ENCODE data around the gene MSH3.
A peak's percentile ranks its signal among the peaks of the same experiment; 100 is the strongest.
"Not testable (repeated sequence)": the region's sequence is repeated elsewhere in the genome, so short reads cannot be mapped to it uniquely, and the experiment has no call there.

MSH3 gene

DNA sequence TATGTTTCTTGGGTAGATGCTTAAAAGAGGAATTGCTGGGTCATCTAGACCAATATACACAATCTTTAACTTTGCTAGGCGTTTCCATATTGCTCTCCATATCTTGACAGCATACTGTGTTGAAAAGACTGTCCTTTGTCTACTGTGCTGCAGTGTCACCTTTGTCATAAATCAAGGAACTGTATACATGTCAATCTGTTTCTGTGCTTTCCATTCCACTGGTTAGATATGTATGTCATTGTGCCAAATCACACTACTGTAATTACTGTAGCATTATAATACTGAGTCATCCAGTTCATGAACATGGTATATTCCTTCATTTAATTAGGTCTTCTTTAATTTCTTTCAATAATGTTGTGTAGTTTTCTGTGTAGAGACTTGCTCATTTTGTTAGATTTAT lies 156.0 kb downstream of the MSH3 start:
- DNase-seq, result no peak
- in situ Hi-C loops (cut with MboI; ENCODE audit: low pct_unique_long_range_greater_than_20kb, low sequenced_read_pairs), result no loop called here

DNA sequence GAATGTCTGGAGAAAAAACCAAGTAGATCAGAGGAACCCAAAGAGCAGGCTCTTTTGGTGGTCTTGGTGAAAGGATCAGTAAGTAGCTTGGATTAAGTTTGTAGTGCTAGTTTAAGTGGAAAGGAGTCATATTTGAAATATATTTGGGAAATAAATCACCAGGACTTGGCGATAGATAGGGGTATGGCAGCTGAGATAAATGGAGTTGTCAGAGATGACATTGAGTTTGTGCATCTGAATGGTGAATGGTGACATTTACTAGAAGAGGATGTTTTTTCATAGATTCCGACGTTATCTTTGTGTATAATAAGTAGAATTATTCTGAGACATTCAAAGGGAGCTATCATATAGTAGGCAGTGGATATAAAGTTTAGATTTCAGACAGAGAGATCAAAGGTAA lies 162.1 kb downstream of the MSH3 start:
- in situ Hi-C loops (cut with MboI; ENCODE audit: low pct_unique_long_range_greater_than_20kb, low sequenced_read_pairs), result no loop called here
- no peak for DNase-seq

DNA sequence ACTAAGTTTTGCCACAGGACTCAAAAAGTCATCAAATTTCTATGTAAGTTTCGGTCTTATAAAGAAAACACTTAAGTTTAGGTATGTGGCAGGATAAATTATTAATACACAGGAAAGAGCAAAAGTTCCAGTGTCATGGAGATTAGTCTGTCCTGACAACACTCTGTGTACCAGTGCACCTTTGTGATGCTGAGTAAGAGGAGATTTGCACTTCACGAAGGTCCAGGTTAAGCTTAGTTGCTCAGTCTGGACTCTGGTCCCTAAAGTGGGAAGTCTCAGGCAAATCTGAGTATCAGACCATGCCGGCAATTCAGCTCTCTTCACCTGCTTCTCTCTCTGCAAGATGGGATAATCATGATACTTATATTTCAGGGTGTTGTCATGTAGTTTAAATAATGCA lies 166.2 kb downstream of the MSH3 start:
- in situ Hi-C loops (cut with MboI; ENCODE audit: low pct_unique_long_range_greater_than_20kb, low sequenced_read_pairs), result no loop called here
- DNase-seq, result no peak

DNA sequence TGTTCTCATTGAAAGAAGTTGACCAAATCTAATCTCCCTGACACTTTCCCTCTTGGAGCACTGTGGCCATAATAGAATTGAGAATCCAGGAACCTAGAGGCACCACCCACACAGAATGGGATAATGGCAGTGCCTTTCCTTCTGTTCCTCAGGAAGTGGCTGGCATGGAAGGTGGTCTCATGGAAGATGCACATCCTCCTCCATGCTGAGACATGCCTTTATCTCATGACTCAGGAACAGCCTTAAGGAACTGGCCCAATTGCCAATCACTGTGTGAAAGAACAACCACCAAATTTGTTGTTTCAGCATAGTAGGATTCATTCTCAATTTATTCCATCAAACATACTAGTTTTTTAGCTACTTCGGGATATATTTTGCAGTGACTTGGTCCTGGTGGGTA lies 168.2 kb downstream of the MSH3 start:
- DNase-seq, result no peak
- in situ Hi-C loops (cut with MboI; ENCODE audit: low pct_unique_long_range_greater_than_20kb, low sequenced_read_pairs), result no loop called here

DNA sequence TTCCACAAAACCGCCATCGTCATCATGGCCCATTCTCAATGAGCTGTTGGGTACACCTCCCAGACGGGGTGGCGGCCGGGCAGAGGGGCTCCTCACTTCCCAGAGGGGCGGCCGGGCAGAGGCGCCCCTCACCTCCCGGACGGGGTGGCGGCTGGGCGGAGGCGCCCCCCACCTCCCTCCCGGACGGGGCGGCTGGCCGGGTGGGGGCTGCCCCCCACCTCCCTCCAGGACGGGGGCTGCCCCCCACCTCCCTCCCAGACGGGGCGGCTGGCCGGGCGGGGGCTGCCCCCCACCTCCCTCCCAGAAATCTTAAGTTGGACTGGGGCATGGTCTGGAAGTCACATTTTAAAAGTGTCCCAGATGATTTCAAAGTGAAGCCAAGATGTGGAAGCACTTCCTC lies 169.7 kb downstream of the MSH3 start:
- in situ Hi-C loops (cut with MboI; ENCODE audit: low pct_unique_long_range_greater_than_20kb, low sequenced_read_pairs); DNase-seq: not testable (repeated sequence)

DNA sequence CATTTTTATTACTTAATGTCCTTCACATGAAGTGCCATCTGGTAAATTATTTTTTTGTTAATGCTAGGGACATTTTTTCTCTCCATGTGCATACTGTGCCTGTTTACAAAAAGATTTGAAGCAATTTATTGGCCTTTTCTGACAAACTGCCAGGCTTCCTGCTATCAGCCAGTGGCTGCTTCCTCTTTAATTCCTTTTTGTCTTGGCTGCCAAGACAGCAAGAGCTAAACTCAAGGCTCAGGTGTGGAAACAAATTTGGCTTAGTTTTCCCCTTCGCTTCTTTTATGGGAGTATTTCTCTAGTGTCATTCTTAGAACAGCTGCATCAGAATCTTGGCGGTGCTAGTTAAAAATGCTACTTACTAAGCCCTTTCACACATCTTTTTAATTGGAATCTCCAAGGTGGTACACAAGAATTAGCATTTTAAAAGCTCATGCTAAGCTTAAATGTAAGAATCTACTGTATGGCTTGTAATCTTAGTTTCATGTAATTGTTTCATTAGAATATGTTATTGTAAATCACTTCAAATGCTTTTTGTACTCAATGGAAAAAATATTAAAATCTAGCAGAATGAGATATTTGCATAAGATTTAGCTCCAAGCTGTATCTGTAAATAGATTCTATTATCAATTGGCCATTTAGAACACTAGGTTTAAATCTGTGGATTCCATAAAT lies 171.5 kb downstream of the MSH3 start:
- DNase-seq, result peak; percentile 38
- in situ Hi-C loops (cut with MboI; ENCODE audit: low pct_unique_long_range_greater_than_20kb, low sequenced_read_pairs), result no loop called here

DNA sequence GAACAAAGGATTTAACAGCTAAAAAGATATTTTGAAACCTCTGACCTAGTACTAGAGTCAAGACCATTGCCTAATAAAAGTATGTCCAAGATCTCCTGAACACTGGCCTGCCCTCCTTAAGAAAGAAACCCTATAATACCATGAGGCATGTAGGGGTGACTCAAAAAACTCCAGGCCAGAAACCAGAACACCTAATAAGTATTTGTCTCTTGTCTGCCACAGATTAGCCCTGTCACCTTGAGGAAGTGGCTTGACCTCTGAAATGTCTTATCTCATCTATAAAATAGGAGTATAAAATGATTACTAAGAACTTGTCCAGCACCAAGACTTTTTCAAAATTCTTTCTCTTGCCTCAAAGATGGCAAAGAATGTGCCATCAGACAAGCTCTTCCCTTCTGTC lies 180.3 kb downstream of the MSH3 start:
- in situ Hi-C loops (cut with MboI; ENCODE audit: low pct_unique_long_range_greater_than_20kb, low sequenced_read_pairs), result no loop called here
- DNase-seq, result no peak

DNA sequence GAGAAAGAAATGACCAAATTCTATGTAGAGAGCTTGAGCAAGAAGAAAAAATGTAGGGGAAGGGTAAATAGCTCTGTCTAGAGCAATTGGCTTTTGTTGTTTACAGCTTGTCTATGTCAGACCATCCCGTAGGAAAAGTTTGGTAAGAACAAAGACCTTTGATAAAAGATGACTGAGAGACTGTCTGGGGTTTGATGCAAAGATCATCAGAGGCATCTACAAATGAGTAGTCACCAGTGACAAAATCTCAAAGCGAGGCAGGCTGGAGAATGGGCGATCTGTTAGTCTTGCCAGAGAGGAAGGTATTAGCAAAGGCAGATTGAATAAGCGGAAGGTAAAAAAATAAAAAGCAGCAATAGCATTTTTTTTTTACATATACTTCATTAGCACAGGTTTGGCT lies 180.7 kb downstream of the MSH3 start:
- no peak for DNase-seq
- in situ Hi-C loops (cut with MboI; ENCODE audit: low pct_unique_long_range_greater_than_20kb, low sequenced_read_pairs), result no loop called here

DNA sequence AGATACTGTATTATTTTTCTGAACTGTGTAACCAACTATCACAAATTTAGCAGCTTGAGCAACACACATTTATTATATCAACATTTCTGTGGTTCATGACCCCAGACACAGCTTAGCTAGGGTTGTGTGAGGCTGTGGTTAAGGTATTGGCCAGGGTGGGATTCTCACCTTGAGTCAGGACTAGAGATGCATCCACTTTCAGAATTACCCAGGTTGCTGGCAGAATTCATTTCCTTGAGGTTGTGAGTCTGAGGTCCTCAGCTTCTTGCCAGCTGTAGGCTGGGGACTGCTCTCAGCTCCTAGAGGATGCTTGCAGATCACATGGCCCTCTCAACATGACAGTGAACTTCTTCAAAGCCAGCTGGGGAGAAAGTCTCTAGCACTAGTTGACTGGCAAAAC lies 183.2 kb downstream of the MSH3 start:
- in situ Hi-C loops (cut with MboI; ENCODE audit: low pct_unique_long_range_greater_than_20kb, low sequenced_read_pairs), result no loop called here
- DNase-seq, result no peak

DNA sequence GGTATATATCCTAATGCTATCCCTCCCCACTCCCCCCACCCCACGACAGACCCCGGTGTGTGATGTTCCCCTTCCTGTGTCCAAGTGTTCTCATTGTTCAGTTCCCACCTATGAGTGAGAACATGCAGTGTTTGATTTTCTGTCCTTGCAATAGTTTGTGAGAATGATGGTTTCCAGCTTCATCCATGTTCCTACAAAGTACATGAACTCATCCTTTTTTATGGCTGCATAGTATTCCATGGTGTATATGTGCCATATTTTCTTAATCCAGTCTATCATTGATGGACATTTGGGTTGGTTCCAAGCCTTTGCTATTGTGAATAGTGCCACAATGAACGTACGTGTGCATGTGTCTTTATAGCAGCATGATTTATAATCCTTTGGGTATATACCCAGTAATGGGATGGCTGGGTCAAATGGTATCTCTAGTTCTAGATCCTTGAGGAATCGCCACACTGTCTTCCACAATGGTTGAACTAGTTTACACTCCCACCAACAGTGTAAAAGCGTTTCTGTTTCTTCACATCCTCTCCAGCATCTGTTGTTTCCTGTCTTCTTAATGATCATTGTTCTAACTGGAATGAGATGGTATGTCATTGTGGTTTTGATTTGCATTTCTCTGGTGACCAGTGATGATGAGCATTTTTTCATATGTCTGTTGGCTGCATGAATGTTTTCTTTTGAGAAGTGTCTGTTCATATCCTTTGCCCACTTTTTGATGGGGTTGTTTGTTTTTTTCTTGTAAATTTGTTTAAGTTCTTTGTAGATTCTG lies 186.8 kb downstream of the MSH3 start:
- peak; percentile 7 for DNase-seq
- in situ Hi-C loops (cut with MboI; ENCODE audit: low pct_unique_long_range_greater_than_20kb, low sequenced_read_pairs), result not testable (repeated sequence)

DNA sequence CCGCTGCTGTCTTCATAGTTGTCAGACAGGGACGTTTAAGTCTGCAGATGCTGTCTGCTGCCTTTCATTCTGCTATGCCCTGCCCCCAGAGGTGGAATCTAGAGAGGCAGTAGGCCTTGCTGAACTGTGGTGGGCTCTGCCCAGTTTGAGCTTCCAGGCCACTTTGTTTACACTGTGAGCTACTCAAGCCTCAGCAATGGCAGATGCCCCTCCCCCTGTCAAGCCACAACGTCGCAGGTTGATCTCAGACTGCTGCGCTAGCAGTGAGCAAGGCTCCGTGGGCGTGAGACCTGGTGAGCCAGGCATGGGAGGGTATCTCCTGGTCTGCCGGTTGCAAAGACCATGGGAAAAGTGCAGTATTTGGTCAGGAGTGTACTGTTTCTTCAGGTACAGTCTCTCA lies 192.0 kb downstream of the MSH3 start:
- in situ Hi-C loops (cut with MboI; ENCODE audit: low pct_unique_long_range_greater_than_20kb, low sequenced_read_pairs); DNase-seq: not testable (repeated sequence)

DNA sequence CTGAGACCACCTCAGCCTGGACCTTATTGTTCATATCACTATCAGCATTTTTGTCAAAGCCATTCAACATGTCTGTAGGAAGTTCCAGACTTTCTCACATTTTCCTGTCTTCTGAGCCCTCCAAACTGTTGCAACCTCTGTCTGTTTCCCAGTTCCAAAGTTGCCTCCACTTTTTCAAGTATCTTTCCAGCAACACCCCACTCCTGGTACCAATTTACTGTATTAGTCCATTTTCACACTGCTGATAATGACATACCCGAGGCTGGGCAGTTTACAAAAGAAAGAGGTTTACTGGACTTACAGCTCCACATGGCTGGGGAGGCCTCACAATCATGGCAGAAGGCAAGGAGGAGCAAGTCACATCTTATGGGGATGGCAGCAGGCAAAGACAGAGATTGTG lies 195.7 kb downstream of the MSH3 start:
- in situ Hi-C loops (cut with MboI; ENCODE audit: low pct_unique_long_range_greater_than_20kb, low sequenced_read_pairs), result not testable (repeated sequence)

DNA sequence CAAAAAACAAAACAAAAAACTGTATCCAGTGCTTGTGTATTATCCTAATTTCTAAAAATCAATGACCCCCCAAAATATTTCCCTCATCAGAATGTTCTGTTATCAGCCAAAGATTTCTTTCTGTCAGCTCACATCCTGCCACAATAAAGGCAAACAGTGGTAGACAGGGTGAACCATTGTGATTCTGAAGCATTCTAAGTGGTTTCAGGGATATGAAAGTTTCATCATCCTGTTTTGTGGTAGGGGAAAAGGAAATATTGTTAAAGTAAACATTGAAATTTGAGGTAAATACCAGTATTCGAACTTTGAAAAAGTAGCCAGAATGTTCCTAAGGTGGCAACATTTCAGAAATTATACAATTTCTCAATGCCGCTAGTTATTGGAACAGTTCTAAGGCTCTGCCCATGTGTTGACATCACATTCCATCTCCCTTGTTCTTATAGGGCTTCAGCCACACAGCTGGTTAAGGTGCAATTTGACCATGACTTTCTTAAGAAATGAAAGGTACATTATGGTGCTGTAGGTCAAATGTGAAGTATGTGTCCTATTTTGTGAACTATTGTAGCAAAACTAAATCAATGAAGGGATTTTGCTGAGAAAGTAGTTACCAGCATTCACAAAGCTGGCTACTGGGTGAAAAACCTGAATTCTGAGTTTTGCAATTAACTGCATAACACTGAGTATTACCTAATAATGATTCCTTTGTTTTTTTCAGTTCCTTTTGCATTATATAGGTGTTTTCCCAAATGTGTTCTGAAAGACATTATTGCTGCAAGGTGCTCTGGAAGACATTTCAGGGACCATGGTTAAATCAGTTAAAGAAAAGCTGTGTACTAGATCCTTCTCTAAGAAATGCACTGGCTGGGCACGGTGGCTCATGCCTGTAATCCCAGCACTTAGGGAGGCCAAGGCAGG lies 198.1 kb downstream of the MSH3 start:
- DNase-seq, result no peak
- in situ Hi-C loops (cut with MboI; ENCODE audit: low pct_unique_long_range_greater_than_20kb, low sequenced_read_pairs), result no loop called here

More for the DNA sequence above, 195.7 kb downstream of the MSH3 start:
- DNase-seq, result not testable (repeated sequence)

DNA sequence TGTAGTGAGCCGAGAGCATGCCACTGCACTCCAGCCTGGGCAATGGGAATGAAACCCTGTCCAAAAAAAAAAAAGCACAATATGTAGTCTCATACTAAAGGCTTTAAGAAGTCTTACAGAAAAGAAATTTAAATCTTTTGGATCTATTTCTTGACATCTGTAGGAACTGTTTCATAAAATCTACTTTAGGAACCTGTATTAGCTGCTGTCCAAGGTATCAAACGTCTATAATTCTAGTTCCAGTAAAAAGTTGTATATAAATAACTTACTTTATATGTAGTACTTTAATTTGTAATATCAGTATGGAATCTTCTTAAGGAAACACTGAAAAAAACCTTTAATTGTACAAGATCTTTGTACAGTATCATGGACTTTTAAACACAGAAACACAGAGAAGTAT lies 199.0 kb downstream of the MSH3 start:
- DNase-seq, result no peak
- in situ Hi-C loops (cut with MboI; ENCODE audit: low pct_unique_long_range_greater_than_20kb, low sequenced_read_pairs), result no loop called here

DNA sequence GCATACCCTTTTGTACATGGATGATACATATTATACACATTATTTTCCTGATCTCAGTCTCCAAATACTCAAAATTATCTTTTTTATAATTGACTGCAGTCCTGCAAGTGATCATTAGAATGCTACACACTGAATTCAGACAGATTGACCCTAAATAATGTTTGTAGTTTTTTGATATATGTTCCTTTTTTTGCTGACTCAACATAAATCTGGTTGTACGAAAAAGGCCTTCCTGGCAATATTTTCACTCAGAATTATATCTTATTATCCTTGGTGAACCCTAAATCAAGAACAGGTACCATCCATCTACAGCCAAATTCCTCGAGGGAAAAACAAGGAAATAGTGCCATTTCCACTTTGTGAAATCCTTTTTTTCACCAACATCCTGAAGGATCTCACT lies 200.1 kb downstream of the MSH3 start:
- in situ Hi-C loops (cut with MboI; ENCODE audit: low pct_unique_long_range_greater_than_20kb, low sequenced_read_pairs), result no loop called here
- DNase-seq, result no peak

DNA sequence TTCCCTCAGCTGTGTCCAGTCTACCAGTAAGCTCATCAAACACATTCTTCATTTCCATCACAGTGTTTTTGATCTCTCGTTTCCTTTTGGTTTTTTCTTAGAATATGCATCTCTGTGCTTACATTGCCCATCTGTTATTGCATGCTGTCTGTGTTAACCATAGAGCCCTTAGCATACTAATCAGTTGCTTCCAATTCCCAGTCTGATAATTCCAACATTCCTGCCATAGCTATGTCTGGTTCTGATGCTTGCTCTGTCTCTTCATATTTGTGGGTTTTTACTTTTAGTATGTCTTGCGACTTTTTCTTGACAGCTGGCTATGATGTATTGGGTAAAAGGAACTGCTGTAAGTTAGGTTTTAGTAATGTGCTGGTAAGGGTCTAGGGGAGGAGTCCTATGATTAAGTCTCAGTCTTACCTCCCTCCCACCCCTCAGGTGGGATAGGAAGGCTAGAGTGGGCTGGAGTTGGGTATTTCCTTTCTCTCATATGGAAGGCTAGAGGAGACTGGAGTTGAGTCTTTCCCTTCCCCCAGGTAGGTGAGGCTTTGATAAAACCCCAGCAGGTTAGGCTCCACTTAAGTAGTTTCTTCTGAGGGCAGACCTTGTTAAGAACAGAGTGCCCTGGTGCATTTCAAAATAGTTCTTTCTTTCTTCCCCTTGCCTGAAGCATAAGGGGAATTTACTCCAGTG lies 206.6 kb downstream of the MSH3 start:
- no peak for DNase-seq
- in situ Hi-C loops (cut with MboI; ENCODE audit: low pct_unique_long_range_greater_than_20kb, low sequenced_read_pairs), result no loop called here

DNA sequence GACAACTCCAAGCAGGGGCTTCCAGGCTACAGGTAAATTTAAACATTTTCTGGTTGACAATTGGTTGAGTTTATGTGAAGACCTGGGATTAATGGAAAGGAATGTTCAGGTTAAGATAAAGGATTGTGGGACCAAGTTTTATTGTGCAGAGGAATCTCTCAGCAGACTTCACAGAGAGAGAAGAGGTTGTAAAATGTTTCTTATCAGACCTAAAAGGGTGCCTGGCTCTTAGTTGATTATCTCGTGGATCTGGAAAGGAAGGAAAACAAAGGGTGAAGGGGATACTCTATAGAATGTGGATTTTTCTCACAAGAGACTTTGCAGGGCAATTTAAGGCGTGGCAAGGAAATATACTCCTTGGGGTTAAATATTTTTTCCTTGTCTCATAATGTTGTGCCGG lies 209.3 kb downstream of the MSH3 start:
- DNase-seq, result no peak
- in situ Hi-C loops (cut with MboI; ENCODE audit: low pct_unique_long_range_greater_than_20kb, low sequenced_read_pairs), result no loop called here

DNA sequence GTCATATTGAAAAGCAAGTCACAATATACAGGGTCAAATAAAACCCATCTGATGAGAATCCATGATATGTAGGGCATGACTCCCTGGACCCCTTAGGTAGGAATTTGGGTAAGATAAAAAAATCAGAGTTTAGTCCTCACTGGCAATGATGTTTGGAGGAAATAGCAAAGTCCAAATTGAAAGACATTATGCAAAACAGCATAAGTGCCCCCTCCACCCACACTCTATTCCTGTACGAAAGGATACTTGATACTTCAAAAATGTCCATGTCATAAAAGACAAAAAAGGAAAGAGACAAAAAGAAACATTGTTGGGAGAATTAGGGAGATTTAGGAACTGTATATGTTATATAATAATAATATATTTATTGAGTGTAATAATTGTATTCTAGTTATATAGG lies 209.7 kb downstream of the MSH3 start:
- DNase-seq, result no peak
- in situ Hi-C loops (cut with MboI; ENCODE audit: low pct_unique_long_range_greater_than_20kb, low sequenced_read_pairs), result no loop called here

DNA sequence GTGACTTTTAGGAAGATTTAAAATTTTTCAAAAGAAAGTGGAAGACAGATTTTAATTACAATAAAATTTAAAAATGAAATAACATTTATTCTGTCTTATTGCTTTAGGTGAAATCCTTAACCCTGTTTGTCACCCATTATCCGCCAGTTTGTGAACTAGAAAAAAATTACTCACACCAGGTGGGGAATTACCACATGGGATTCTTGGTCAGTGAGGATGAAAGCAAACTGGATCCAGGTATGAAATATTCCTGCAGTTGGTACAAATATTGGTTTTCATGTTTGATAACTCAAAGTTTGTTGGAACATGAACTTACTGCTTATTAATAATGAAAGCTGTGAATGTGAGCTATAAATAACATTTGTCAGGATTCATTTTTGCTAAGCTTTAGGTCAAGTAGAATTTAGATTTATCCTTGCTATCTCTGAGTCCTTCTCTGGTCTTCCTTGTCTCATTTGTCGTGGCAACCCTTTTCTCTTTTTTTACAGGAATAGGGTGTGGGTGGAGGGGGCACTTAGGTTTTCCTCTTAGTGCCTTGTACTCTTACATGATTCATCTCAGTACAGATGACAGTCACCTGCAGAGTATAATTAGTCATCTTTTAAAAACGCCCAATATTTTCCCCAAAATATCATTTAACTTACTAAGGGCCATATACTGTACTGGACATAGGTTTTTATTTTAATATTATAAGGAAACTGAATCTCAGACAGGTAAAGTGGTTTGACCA lies 210.4 kb downstream of the MSH3 start:
- in situ Hi-C loops (cut with MboI; ENCODE audit: low pct_unique_long_range_greater_than_20kb, low sequenced_read_pairs), result no loop called here

More for the DNA sequence above, 210.4 kb downstream of the MSH3 start:
- DNase-seq, result no peak

Measured in KBM-7 (cell line).